Measurements from ENCODE around the gene CSK. TPM values are rescaled to one million over a fixed set of nuclear protein-coding genes. Genes with fewer than 3 reads are reported as not detected.

Gene CSK
- polyA plus RNA-seq, 1 of the 3 experiments (the other 2 are of a cell fraction) = 53.1 TPM

DNA sequence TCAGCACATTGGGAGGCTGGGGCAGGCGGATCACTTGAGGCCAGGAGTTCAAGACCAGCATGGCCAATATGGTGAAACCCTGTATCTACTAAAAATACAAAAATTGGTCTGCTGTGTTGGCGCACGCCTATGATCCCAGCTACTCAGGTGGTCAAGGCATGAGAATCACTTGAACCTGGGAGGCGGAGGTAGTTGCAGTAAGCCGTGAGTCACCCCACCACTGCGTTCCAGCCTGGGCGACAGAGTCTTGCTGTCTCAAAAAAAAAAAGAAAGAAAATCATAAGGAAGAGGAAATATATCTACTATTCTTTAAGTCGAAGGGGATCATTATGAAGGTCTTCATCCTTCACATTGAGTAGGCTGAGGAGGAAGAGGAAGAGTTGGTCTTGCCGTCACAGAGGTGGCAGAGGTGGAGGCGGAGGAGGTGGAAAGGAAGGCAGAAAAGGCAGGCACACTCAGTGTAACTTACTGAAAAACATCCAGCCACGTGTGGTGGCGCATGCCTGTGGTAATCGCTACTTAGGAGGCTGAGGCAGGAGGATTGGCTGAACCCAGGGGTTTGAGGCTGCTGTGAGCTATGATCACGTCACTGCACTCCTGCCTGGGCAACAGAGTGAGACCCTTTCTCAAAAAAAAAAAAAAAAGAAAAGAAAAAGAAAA, 14.2 kb downstream of the CSK start:
- H3K27me3 ChIP-seq (ENCODE audit: insufficient read depth) = no peaks in the 10 kb centered on the region
- WGBS (ENCODE audit: low lambda C conversion rate) = 97% methylated on average over 14 of the region's 14 CpGs
- H4K20me1 ChIP-seq (ENCODE audit: insufficient read depth) = peaks cover 77% of the 10 kb centered on the region
- no peak overlapping the region for H3K4me2 ChIP-seq
- H3K36me3 ChIP-seq (replicated peaks in 1 of 2; ENCODE audit: control insufficient read depth in 1 of 2, insufficient read depth in 2 of 2, low read length in 1 of 2) = peaks cover 0 to 26% of the 10 kb centered on the region in 2 experiments
- DNase-seq = no peak
- peaks cover 2% of the 10 kb centered on the region for H3F3A ChIP-seq (replicated peaks; ENCODE audit: insufficient read depth)
- H3K27ac ChIP-seq (ENCODE audit: low read depth in 2 of 2, low read length in 1 of 2) = no peak overlapping the region
- no peak overlapping the region for H2AFZ ChIP-seq (ENCODE audit: low read depth)
- no peaks in the 10 kb centered on the region for H3K9me3 ChIP-seq
- POLR2A ChIA-PET = no interaction called here
- no peaks in the 10 kb centered on the region for H3K9me2 ChIP-seq
- no peak overlapping the region for H3K9ac ChIP-seq
- no peak overlapping the region for H3K4me3 ChIP-seq (ENCODE audit: low read depth in 2 of 2, low read length in 1 of 2)
- CTCF ChIA-PET = interaction anchor here (1.8 to 4.6 kb wide), 5 partner anchors 8 to 27 kb away, joined by 5 to 40 read pairs (median 14); partner anchors contain the start of gene CSK
- TF ChIP-seq GATA2 (CRISPR knock-in tag; IDR thresholded peaks at IDR 0.05) (no peak), EP300 (IDR thresholded peaks at IDR 0.05; ENCODE audit: borderline replicate concordance in 1 of 2, low read depth in 1 of 2, low read length in 1 of 2) (no peak), MXI1 (IDR thresholded peaks at IDR 0.05; ENCODE audit: low read depth, low read length) (no peak), ELF1 (IDR thresholded peaks at IDR 0.05) (no peak), TAF1 (IDR thresholded peaks at IDR 0.05; ENCODE audit: borderline replicate concordance, low read depth, low read length) (no peak), GABPA (IDR thresholded peaks at IDR 0.05; ENCODE audit: low read depth) (no peak), IRF3 (IDR thresholded peaks at IDR 0.05; ENCODE audit: low read depth, low read length) (no peak), POLR2AphosphoS5 (IDR thresholded peaks at IDR 0.05; ENCODE audit: low read depth, low read length) (no peak), RFX5 (IDR thresholded peaks at IDR 0.05; ENCODE audit: low read length) (no peak)
- TF ChIP-seq, protein P1, sequence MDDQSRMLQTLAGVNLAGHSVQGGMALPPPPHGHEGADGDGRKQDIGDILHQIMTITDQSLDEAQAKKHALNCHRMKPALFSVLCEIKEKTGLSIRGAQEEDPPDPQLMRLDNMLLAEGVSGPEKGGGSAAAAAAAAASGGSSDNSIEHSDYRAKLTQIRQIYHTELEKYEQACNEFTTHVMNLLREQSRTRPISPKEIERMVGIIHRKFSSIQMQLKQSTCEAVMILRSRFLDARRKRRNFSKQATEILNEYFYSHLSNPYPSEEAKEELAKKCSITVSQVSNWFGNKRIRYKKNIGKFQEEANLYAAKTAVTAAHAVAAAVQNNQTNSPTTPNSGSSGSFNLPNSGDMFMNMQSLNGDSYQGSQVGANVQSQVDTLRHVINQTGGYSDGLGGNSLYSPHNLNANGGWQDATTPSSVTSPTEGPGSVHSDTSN (IDR thresholded peaks at IDR 0.05) = no peak
- TF ChIP-seq, protein P2, sequence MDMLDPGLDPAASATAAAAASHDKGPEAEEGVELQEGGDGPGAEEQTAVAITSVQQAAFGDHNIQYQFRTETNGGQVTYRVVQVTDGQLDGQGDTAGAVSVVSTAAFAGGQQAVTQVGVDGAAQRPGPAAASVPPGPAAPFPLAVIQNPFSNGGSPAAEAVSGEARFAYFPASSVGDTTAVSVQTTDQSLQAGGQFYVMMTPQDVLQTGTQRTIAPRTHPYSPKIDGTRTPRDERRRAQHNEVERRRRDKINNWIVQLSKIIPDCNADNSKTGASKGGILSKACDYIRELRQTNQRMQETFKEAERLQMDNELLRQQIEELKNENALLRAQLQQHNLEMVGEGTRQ (IDR thresholded peaks at IDR 0.05; ENCODE audit: borderline replicate concordance, low read depth, low read length) = no peak
- peaks cover 60% of the 10 kb centered on the region for H3K79me2 ChIP-seq (ENCODE audit: insufficient read depth)
- peaks cover 0 to 19% of the 10 kb centered on the region in 2 experiments; a peak in 2 of 4 replicates for H3K4me1 ChIP-seq (ENCODE audit: control insufficient read depth in 1 of 2, insufficient read depth in 2 of 2, low read depth in 1 of 2, low read length in 1 of 2)

GRCh38 chr15:74798388-74799254, 16.7 kb downstream of the CSK start:
- no peak for DNase-seq
- H3K27me3 ChIP-seq (ENCODE audit: insufficient read depth) = no peaks in the 10 kb centered on the region
- H4K20me1 ChIP-seq (ENCODE audit: insufficient read depth) = peaks cover 56% of the 10 kb centered on the region
- no peak overlapping the region for H3K4me3 ChIP-seq (ENCODE audit: low read depth in 2 of 2, low read length in 1 of 2)
- H3K36me3 ChIP-seq (replicated peaks in 1 of 2; ENCODE audit: control insufficient read depth in 1 of 2, insufficient read depth in 2 of 2, low read length in 1 of 2) = peaks cover 0 to 50% of the 10 kb centered on the region in 2 experiments
- no peak for TF ChIP-seq RXRA (IDR thresholded peaks at IDR 0.05; ENCODE audit: borderline replicate concordance, low read depth)
- TF ChIP-seq TAF1 (IDR thresholded peaks at IDR 0.05; ENCODE audit: borderline replicate concordance, low read depth, low read length) = no peak
- no peak for TF ChIP-seq ELF1 (IDR thresholded peaks at IDR 0.05)
- TF ChIP-seq TCF12 (IDR thresholded peaks at IDR 0.05) = no peak
- no peak for TF ChIP-seq NFIC (IDR thresholded peaks at IDR 0.05; ENCODE audit: borderline replicate concordance)
- TF ChIP-seq USF1 (IDR thresholded peaks at IDR 0.05; ENCODE audit: borderline replicate concordance, low read depth) = no peak
- TF ChIP-seq MXI1 (IDR thresholded peaks at IDR 0.05; ENCODE audit: low read depth, low read length) = no peak
- TF ChIP-seq RFX5 (IDR thresholded peaks at IDR 0.05; ENCODE audit: low read length) = no peak
- TF ChIP-seq POLR2AphosphoS5 (IDR thresholded peaks at IDR 0.05; ENCODE audit: low read depth, low read length) = no peak
- no peak for TF ChIP-seq SIN3A (IDR thresholded peaks at IDR 0.05; ENCODE audit: borderline replicate concordance, low read depth, low read length)
- 93% methylated on average over 18 of the region's 25 CpGs for WGBS (ENCODE audit: low lambda C conversion rate)
- ChIA-PET POLR2A (no interaction called here), CTCF (interaction anchor here (0.8 to 3.0 kb wide), 19 partner anchors 9 to 166 kb away, joined by 3 to 43 read pairs (median 8); partner anchors contain the start of genes CSK and ULK3)
- no peaks in the 10 kb centered on the region for H3F3A ChIP-seq (replicated peaks; ENCODE audit: insufficient read depth)
- H3K9me2 ChIP-seq = no peaks in the 10 kb centered on the region
- H3K4me2 ChIP-seq = no peak overlapping the region
- no peaks in the 10 kb centered on the region for H3K9me3 ChIP-seq
- H3K27ac ChIP-seq (ENCODE audit: low read depth in 2 of 2, low read length in 1 of 2) = no peak overlapping the region; a peak in 1 of 4 replicates
- peaks cover 35% of the 10 kb centered on the region for H3K79me2 ChIP-seq (ENCODE audit: insufficient read depth)
- no peak overlapping the region for H2AFZ ChIP-seq (ENCODE audit: low read depth)
- no peaks in the 10 kb centered on the region for H3K4me1 ChIP-seq (ENCODE audit: control insufficient read depth in 1 of 2, insufficient read depth in 2 of 2, low read depth in 1 of 2, low read length in 1 of 2)
- no peak overlapping the region for H3K9ac ChIP-seq
